ENCODE measurements around the gene FKBP1B.
"Not testable (repeated sequence)": the region's sequence is repeated elsewhere in the genome, so short reads cannot be mapped to it uniquely, and the experiment has no call there.

FKBP1B gene

GRCh38 chr2:24022975-24023575 lies 26.5 kb upstream of the FKBP1B start:
- no peak for DNase-seq

GRCh38 chr2:24024018-24024417 lies 25.5 kb upstream of the FKBP1B start:
- DNase-seq: no peak

- DNase-seq: no peak
Observed at GRCh38 chr2:24024996-24025663, 24.4 kb upstream of the FKBP1B start.

GRCh38 chr2:24026233-24026632 lies 23.3 kb upstream of the FKBP1B start:
- no peak for DNase-seq

GRCh38 chr2:24038786-24039499 lies 10.6 kb upstream of the FKBP1B start:
- no peak for DNase-seq

GRCh38 chr2:24040511-24040910 lies 9.0 kb upstream of the FKBP1B start:
- DNase-seq: no peak

- not testable (repeated sequence) for DNase-seq
Observed at GRCh38 chr2:24043133-24043532, 6.4 kb upstream of the FKBP1B start.

GRCh38 chr2:24045511-24046508 lies 3.7 kb upstream of the FKBP1B start:
- DNase-seq: no peak

GRCh38 chr2:24046599-24046929 lies 3.0 kb upstream of the FKBP1B start:
- no peak for DNase-seq

GRCh38 chr2:24046930-24047702 lies 2.4 kb upstream of the FKBP1B start, which contains the start of gene WDCP:
Gene WDCP, minus strand, starts transcription at chr2:24047391. Its CDS starts 7,897 bp downstream, at chr2:24039494.
- DNase-seq: peak; percentile 85

- DNase-seq: no peak
Observed at GRCh38 chr2:24047703-24048033, 1.9 kb upstream of the FKBP1B start.

- no peak for DNase-seq
Observed at GRCh38 chr2:24048769-24049484, 614 bp upstream of the FKBP1B start.

- DNase-seq: no peak
Observed at GRCh38 chr2:24050041-24050979, 769 bp downstream of the FKBP1B start.

GRCh38 chr2:24051833-24052232 lies 2.3 kb downstream of the FKBP1B start:
- DNase-seq: no peak

- no peak for DNase-seq
Observed at GRCh38 chr2:24052951-24053350, 3.4 kb downstream of the FKBP1B start.

- DNase-seq: no peak
Observed at GRCh38 chr2:24054366-24055010, 4.9 kb downstream of the FKBP1B start.

- DNase-seq: no peak
Observed at GRCh38 chr2:24055750-24056149, 6.2 kb downstream of the FKBP1B start.

GRCh38 chr2:24058564-24059271 lies 9.2 kb downstream of the FKBP1B start:
- no peak for DNase-seq

GRCh38 chr2:24065341-24065740 lies 15.8 kb downstream of the FKBP1B start:
- DNase-seq: no peak
